RWPE2 (cell line): ENCODE results near the gene ADAM12.

Experiments
- ATAC-seq: fragments of 200-7000 bp; cut with Tn5 transposase; 3 replicates; pipeline ENCODE4 v1.9.1; 2021; ENCODE audit warnings: low read depth
- DNase-seq: peaks from one replicate; pipeline ENCODE4 v3.0.0-alpha.2; 2020; ENCODE audit warnings: low spot score
- H3K27ac ChIP-seq: fragments of 450-650 bp; 2 replicates; pipeline ENCODE4 v1.5.1; 2017; ENCODE audit warnings: mild to moderate bottlenecking; ENCODE audit not compliant: poor library complexity, severe bottlenecking
- H3K27me3 ChIP-seq: fragments of 250-450 bp; sonication (Bioruptor Pico); 2 replicates; pipeline ENCODE4 v1.5.1; 2021; ENCODE audit warnings: mild to moderate bottlenecking, moderate library complexity; ENCODE audit not compliant: insufficient read depth, poor library complexity, severe bottlenecking
- H3K36me3 ChIP-seq: fragments of 250-450 bp; sonication (Bioruptor Pico); 2 replicates; pipeline ENCODE4 v1.5.1; 2020; ENCODE audit warnings: low read depth, mild to moderate bottlenecking, moderate library complexity
- H3K4me1 ChIP-seq: fragments of 250-450 bp; sonication (Bioruptor Pico); 2 replicates; pipeline ENCODE4 v1.5.1; 2021; ENCODE audit warnings: mild to moderate bottlenecking, moderate library complexity; ENCODE audit not compliant: insufficient read depth, poor library complexity, severe bottlenecking
- H3K4me3 ChIP-seq: fragments of 250-450 bp; sonication (Bioruptor Pico); 2 replicates; pipeline ENCODE4 v1.5.1; 2021; ENCODE audit warnings: mild to moderate bottlenecking, moderate library complexity; ENCODE audit not compliant: severe bottlenecking
- H3K9me3 ChIP-seq: fragments of 250-450 bp; sonication (Bioruptor Pico); 2 replicates; pipeline ENCODE4 v1.5.1; 2021; ENCODE audit warnings: mild to moderate bottlenecking, moderate library complexity; ENCODE audit not compliant: severe bottlenecking
- TF ChIP-seq, protein P1 (sequence below): fragments of 450-650 bp; IDR thresholded peaks from one replicate; pipeline ENCODE4 v1.5.1; 2017; ENCODE audit warnings: mild to moderate bottlenecking, moderate library complexity; ENCODE audit not compliant: poor library complexity, severe bottlenecking

ADAM12 gene

DNA sequence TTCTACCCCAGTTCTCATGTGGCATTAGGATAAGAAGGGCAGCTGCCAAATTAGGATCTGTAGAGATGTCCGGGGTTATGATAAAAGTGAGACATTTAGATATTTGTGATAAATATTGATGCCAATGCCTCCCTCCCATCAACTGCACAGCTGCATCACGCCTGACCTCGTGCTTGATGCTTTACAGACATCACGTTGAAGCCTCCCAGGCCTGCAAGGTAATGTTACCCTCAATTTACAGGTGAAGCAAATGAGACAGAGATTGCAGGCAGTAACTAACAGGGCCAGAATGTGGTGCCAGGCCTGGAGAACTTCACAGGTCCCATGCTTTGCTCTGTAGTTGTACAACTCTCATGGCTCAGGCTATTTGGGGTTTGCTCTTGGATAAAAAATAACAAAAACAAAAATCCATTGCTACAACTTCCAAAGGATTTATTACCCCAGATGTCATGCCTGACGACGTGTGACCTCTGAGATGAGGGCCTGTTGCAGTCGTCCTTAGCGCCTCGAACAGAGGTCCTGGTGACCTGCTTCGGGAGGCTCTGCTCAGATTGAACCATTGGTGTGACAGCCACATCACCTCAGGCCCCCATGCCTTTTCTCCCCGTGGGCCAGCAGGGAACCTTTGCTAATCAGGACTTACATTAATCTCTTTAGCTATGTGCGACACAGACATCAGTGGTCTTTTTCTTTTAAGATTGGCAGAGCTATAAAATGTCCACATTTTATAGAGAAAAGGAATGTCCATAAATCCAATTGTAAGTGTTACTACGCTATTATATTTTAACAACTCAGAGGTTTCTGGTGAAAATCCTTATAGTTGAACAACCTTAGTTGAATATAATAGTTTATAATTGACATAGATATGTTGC lies 169.3 kb downstream of the ADAM12 start:
- DNase-seq (no peak), ATAC-seq (no peak)
- H3K9me3 ChIP-seq, result no peaks in the 10 kb centered on the region
- no peaks in the 10 kb centered on the region for H3K4me1 ChIP-seq
- H3K36me3 ChIP-seq, result no peaks in the 10 kb centered on the region
- TF ChIP-seq, protein P1, sequence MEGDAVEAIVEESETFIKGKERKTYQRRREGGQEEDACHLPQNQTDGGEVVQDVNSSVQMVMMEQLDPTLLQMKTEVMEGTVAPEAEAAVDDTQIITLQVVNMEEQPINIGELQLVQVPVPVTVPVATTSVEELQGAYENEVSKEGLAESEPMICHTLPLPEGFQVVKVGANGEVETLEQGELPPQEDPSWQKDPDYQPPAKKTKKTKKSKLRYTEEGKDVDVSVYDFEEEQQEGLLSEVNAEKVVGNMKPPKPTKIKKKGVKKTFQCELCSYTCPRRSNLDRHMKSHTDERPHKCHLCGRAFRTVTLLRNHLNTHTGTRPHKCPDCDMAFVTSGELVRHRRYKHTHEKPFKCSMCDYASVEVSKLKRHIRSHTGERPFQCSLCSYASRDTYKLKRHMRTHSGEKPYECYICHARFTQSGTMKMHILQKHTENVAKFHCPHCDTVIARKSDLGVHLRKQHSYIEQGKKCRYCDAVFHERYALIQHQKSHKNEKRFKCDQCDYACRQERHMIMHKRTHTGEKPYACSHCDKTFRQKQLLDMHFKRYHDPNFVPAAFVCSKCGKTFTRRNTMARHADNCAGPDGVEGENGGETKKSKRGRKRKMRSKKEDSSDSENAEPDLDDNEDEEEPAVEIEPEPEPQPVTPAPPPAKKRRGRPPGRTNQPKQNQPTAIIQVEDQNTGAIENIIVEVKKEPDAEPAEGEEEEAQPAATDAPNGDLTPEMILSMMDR, result no peak
- H3K27ac ChIP-seq, result no peak overlapping the region
- H3K27me3 ChIP-seq, result no peaks in the 10 kb centered on the region
- no peak overlapping the region for H3K4me3 ChIP-seq

GRCh38 chr10:126218174-126218573 lies 170.1 kb downstream of the ADAM12 start:
- TF ChIP-seq, protein P1, result no peak
- Histone ChIP-seq H3K27me3 (no peaks in the 10 kb centered on the region), H3K36me3 (no peaks in the 10 kb centered on the region), H3K27ac (no peak overlapping the region), H3K4me3 (no peak overlapping the region), H3K9me3 (no peaks in the 10 kb centered on the region), H3K4me1 (no peaks in the 10 kb centered on the region)
- DNase-seq (no peak), ATAC-seq (no peak)

DNA sequence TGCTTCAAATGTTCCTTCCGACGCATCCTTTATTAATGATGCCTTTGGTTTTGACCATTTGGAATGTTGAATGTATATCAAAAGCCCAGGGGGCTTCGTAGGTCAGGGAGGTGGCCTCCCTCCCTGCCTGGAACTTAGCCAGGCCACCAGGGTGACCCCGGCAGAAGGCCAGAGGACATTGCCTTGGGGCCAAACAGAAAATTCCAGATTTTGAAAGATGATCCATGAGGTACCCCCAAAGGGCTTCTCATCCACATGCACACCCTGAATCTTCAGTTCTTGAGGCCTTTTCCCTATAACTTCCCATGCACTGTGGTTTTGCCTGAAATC lies 171.7 kb downstream of the ADAM12 start:
- no peaks in the 10 kb centered on the region for H3K27me3 ChIP-seq
- H3K9me3 ChIP-seq, result no peaks in the 10 kb centered on the region
- no peaks in the 10 kb centered on the region for H3K36me3 ChIP-seq
- no peak overlapping the region for H3K27ac ChIP-seq
- H3K4me1 ChIP-seq, result no peaks in the 10 kb centered on the region
- ATAC-seq, result no peak
- H3K4me3 ChIP-seq, result no peak overlapping the region
- TF ChIP-seq, protein P1, result no peak
- DNase-seq, result no peak

DNA sequence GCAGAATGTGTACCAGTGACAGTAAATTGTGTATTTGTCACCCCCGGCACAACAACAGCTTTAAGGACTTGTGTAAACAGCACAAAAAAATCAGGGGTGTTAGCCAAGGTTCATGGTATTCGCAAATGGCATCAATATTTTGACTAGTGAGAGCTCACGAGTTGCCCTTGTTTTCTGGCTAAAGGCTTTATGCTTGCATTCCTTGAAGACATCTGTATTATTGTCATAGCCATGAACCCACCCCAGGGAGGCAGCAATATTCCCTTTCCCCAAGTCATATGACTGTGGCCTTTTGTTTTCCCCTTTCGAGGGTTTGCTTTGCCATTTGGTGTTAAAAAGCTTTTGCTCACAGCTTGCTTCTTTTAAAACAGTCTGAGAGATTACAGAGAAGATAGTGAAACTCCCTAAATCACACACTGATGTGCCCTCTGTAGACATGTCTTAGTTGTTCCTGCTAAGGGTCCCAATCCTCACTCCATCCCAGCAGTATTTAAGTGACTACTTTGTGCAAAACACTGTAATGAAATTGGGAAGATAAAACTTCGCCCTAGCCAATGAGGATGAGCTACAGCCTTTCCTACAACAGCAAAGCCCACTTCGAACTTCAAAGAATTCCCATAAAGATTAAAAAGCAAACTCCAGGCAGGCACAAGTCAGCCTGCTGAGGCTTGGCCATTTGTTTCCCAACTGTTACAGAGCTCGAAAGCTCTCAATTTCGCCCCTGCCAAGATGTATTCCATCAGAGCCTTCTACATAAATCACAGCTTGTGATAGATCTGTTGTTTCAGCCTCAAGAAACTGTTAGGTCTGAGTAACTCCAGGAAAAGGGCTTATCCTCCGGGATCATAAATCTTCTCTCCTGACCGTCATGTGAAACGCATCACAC lies 172.3 kb downstream of the ADAM12 start:
- Histone ChIP-seq H3K4me3 (no peak overlapping the region), H3K9me3 (no peaks in the 10 kb centered on the region), H3K27ac (no peak overlapping the region), H3K27me3 (no peaks in the 10 kb centered on the region), H3K4me1 (no peaks in the 10 kb centered on the region), H3K36me3 (no peaks in the 10 kb centered on the region)
- DNase-seq (no peak), ATAC-seq (no peak)
- TF ChIP-seq, protein P1, result no peak
